KOPT-K1 (cell line): Measurements from ENCODE around the gene LMNTD1.

Experiments used
- H3K27ac ChIP-seq: fragments of 200-600 bp; sonication (generic); 2 replicates; pipeline ENCODE4 v1.5.1; 2016; ENCODE audit warnings: antibody characterized with exemption, mild to moderate bottlenecking, low read depth, low read length; ENCODE audit not compliant: poor library complexity, severe bottlenecking
- H3K36me3 ChIP-seq: fragments of 200-600 bp; sonication (generic); 2 replicates; pipeline ENCODE4 v1.5.1; 2017; ENCODE audit warnings: antibody characterized with exemption, mild to moderate bottlenecking, low read length, moderate library complexity; ENCODE audit not compliant: insufficient read depth
- H3K9me3 ChIP-seq: fragments of 200-600 bp; sonication (generic); 2 replicates; pipeline ENCODE4 v1.5.1; 2017; ENCODE audit warnings: antibody characterized with exemption, low read length, mild to moderate bottlenecking; ENCODE audit not compliant: insufficient read depth, poor library complexity, severe bottlenecking

The LMNTD1 gene

GRCh38 chr12:25521625-25522256 lies 31.3 kb downstream of the LMNTD1 start:
- H3K27ac ChIP-seq, result no peak overlapping the region
- no peaks in the 10 kb centered on the region for H3K9me3 ChIP-seq
- no peaks in the 10 kb centered on the region for H3K36me3 ChIP-seq

DNA sequence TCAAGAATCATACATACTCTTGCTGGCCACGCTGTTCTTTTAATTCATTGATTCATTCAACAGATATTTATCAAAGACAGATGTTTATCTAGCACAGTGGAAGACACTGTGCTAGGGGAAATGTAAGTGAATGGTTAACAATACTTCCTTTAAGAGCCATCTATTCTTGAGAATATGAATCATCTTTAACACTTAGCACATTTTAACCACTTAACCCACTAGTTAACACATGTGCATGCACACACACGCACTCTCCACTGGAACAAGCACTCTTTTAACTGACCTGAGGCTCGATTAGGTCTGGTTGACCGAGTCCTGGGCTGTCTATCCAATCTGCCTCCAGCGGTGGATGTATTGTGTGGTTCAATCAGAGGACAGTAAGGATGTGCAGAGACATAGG lies 34.6 kb downstream of the LMNTD1 start:
- Histone ChIP-seq H3K9me3 (no peaks in the 10 kb centered on the region), H3K36me3 (no peaks in the 10 kb centered on the region), H3K27ac (no peak overlapping the region)

- Histone ChIP-seq H3K9me3 (no peaks in the 10 kb centered on the region), H3K36me3 (no peaks in the 10 kb centered on the region), H3K27ac (no peak overlapping the region)
Observed at GRCh38 chr12:25504744-25505143, 48.3 kb downstream of the LMNTD1 start.

- H3K9me3 ChIP-seq, result peaks cover 6% of the 10 kb centered on the region
- no peak overlapping the region for H3K27ac ChIP-seq
- no peaks in the 10 kb centered on the region for H3K36me3 ChIP-seq
Observed at GRCh38 chr12:25503666-25504065, 49.4 kb downstream of the LMNTD1 start.

DNA sequence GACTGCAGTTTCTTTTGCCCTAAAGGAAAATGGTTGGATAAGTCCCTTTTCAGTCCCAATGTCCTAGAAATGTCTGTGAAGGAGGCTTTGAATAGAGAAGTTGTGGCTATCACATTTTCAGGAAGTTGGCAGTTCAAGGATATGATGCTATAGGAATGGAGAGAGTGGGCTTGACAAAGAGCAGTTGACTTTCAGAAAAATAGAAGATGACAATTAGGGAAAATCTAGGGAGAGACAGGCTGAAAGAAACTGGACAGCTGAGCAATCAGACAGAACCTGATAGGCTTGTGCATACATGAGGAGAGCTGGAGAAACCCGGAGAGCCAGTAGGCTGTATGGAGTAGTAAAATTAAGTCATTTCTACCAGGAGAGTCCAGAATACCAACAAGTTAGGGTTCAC lies 50.5 kb downstream of the LMNTD1 start:
- H3K27ac ChIP-seq, result no peak overlapping the region
- no peaks in the 10 kb centered on the region for H3K36me3 ChIP-seq
- peaks cover 12% of the 10 kb centered on the region for H3K9me3 ChIP-seq

- no peaks in the 10 kb centered on the region for H3K36me3 ChIP-seq
- no peak overlapping the region for H3K27ac ChIP-seq
- H3K9me3 ChIP-seq, result peaks cover 12% of the 10 kb centered on the region
Observed at GRCh38 chr12:25502118-25502517, 51.0 kb downstream of the LMNTD1 start.

GRCh38 chr12:25501549-25501948 lies 51.5 kb downstream of the LMNTD1 start:
- H3K36me3 ChIP-seq, result no peaks in the 10 kb centered on the region
- peaks cover 12% of the 10 kb centered on the region for H3K9me3 ChIP-seq
- H3K27ac ChIP-seq, result no peak overlapping the region

DNA sequence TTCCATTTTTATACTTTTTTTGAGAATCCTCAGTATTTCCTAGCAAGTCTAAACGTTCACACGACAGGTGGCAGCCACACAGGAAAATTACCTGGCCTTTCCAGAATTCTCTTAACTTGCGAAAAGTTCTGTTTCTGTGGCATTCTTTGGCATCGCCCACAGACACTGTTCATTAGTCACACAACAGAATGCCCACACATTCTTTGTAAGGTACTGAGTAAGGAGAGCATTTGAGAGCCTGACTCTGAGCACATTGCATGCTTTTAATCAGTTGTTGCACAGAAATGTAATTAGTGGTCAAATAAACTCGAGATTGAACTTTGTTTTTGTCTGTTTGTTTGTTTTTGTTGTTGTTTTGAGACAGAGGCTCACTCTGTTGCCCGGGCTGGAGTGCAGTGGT lies 52.4 kb downstream of the LMNTD1 start:
- Histone ChIP-seq H3K27ac (no peak overlapping the region), H3K36me3 (no peaks in the 10 kb centered on the region), H3K9me3 (peaks cover 12% of the 10 kb centered on the region)

DNA sequence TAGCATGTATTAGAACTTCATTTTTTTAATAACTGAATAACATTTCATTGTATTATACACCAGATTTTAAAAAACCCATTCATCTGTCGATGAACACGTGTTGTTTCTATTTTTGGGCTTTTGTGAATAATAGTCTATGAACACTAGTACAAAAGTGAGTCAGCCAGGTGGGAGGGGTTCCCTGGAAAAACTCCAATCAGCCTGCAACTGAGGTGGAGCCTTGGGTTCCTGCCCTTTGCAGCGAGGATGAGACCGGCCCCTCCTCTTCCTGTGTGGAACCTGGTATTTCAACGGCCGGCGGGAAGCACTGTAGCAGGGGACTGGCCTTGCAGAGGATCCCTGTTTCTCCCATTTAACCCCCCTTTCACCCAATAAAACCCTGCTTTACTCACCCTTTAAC lies 56.1 kb downstream of the LMNTD1 start:
- peaks cover 12% of the 10 kb centered on the region for H3K9me3 ChIP-seq
- no peaks in the 10 kb centered on the region for H3K36me3 ChIP-seq
- no peak overlapping the region for H3K27ac ChIP-seq

DNA sequence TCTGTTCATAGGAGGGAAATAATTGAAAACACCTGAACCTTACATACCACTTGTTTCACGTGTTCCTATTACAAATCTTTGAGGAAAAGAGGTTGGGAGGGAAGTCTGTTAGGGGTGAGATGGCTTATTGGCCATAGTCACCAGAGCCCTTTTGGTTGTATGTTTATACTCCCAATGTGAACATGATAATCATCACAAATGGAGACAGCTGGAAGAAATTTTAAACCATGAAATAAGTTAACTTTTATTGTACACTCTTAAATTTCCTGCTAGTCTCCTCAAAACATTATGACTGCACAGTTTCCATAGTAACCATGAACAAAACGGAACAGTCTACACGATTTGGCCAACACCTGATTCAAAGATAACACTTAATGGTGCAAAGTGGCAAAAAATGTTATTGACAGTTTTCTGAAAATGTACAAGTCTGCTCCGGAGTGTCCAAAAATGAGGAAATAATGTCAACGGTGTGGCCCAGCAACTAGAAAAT lies 56.9 kb downstream of the LMNTD1 start:
- Histone ChIP-seq H3K9me3 (peaks cover 12% of the 10 kb centered on the region), H3K27ac (no peak overlapping the region), H3K36me3 (no peaks in the 10 kb centered on the region)

GRCh38 chr12:25495331-25496097 lies 57.6 kb downstream of the LMNTD1 start:
- Histone ChIP-seq H3K27ac (no peak overlapping the region), H3K9me3 (peaks cover 12% of the 10 kb centered on the region), H3K36me3 (no peaks in the 10 kb centered on the region)

DNA sequence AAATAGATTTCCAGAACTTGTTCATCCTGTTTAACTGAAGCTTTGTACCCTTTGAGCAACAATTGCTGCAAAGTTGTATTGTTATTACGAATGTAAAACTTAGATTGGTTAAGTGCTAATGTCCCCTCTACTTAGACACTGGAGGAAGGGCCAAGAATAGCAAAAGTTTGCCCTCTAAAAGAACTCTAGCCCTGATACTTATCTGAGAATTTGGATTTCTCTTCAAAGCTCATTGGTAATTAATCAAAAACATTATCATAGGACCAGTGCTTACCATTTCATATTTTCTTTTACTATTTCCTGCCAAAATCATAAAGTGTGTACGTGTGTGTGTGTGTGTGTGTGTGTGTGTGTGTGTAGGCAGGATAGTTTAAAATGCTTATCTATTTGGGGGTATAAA lies 58.2 kb downstream of the LMNTD1 start:
- Histone ChIP-seq H3K36me3 (no peaks in the 10 kb centered on the region), H3K27ac (no peak overlapping the region), H3K9me3 (peaks cover 12% of the 10 kb centered on the region)

DNA sequence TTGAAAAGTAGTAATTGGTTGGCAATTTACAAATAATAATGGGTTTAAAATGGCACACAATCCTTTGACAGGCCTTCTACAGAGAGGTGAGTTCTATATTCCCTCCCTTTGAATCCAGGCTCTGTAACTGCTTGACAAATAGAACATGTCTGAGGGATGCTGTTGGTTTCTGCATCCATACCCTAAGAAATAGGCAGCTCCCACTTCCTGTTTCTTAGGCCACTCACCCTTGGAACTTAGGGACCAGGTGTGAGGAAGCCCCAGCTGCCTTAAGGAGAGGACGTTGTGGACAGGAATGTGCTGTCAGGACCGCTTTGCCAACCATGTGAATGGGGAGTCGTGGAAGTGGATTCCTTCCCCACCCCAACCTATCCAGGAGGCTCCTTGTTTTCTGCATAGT lies 59.4 kb downstream of the LMNTD1 start:
- peaks cover 6% of the 10 kb centered on the region for H3K9me3 ChIP-seq
- H3K36me3 ChIP-seq, result no peaks in the 10 kb centered on the region
- H3K27ac ChIP-seq, result no peak overlapping the region

- no peaks in the 10 kb centered on the region for H3K36me3 ChIP-seq
- no peak overlapping the region for H3K27ac ChIP-seq
Observed at GRCh38 chr12:25491396-25492325, 61.4 kb downstream of the LMNTD1 start.

More at GRCh38 chr12:25491396-25492325, 61.4 kb downstream of the LMNTD1 start:
- no peaks in the 10 kb centered on the region for H3K9me3 ChIP-seq
